Tibial nerve (tissue), 4 donors: Measurements from ENCODE around the gene PPIP5K2. TPM values are rescaled to one million over a fixed set of nuclear protein-coding genes. Genes with fewer than 3 reads are reported as not detected.

Source experiments
- DNase-seq, 2 donors: peaks; one replicate each; pipeline ENCODE4 v3.0.0-alpha.2; 2019; ENCODE audit warnings: low spot score in 2 of 2
- H3K27ac ChIP-seq, 4 donors: fragments of 200-600 bp; sonication (generic) in 3 of 4; one replicate each; pipeline ENCODE4 v1.5.1; 2017 to 2019; ENCODE audit warnings: mild to moderate bottlenecking in 1 of 4
- H3K27me3 ChIP-seq, 2 donors: fragments of 200-600 bp; sonication (generic) in 1 of 2; one replicate each; pipeline versions ENCODE4 v1.5.1 to v1.6.0; 2017 to 2019
- H3K36me3 ChIP-seq, 3 donors: fragments of 200-600 bp; sonication (generic); one replicate each; pipeline ENCODE4 v1.5.1; 2018 to 2019
- H3K4me1 ChIP-seq, 4 donors: fragments of 200-600 bp; sonication (generic) in 3 of 4; one replicate each; pipeline ENCODE4 v1.5.1; 2017 to 2019
- H3K4me3 ChIP-seq, 4 donors: fragments of 200-600 bp; sonication (generic) in 3 of 4; one replicate each; pipeline ENCODE4 v1.5.1; 2017 to 2019; ENCODE audit warnings: mild to moderate bottlenecking in 1 of 4, moderate library complexity in 1 of 4
- H3K9me3 ChIP-seq, 4 donors: fragments of 200-600 bp; sonication (generic) in 3 of 4; one replicate each; pipeline ENCODE4 v1.5.1; 2017 to 2019
- CTCF ChIP-seq, 5 experiments: fragments of 200-600 bp in 3 of 5; fragments of 450-650 bp in 2 of 5; sonication (generic) in 3 of 5; IDR thresholded peaks; one replicate each; pipeline ENCODE4 v1.5.1; 2016 to 2019; ENCODE audit warnings: antibody characterized with exemption in 5 of 5, mild to moderate bottlenecking in 3 of 5, moderate library complexity in 2 of 5
- EP300 ChIP-seq, 2 donors: sonication (generic); formaldehyde crosslinking; IDR thresholded peaks; one replicate each; pipeline ENCODE4 v1.6.1; 2017; ENCODE audit warnings: antibody characterized with exemption in 2 of 2, mild to moderate bottlenecking in 1 of 2
- POLR2A ChIP-seq, 2 donors: fragments of 450-650 bp; IDR thresholded peaks; one replicate each; pipeline ENCODE4 v1.6.1; 2017; ENCODE audit warnings: antibody characterized with exemption in 2 of 2, mild to moderate bottlenecking in 2 of 2, moderate library complexity in 2 of 2
- WGBS, 2 donors: methylation state at CpG; one replicate each; pipeline ENCODE4 v1.1.5; 2018; 5-methylcytosine and 5-hydroxymethylcytosine counted together
- total RNA-seq, 4 donors: library from RNA; depleted of rRNA; stranded (reverse); fragments of >200 nt; gene quantifications; one replicate each; pipeline ENCODE4 v1.1.0, GENCODE V29; 2016

PPIP5K2 gene
- total RNA-seq, 4 donors from 2014 or later: 36.6 to 62.1 (median 44.7) TPM

DNA sequence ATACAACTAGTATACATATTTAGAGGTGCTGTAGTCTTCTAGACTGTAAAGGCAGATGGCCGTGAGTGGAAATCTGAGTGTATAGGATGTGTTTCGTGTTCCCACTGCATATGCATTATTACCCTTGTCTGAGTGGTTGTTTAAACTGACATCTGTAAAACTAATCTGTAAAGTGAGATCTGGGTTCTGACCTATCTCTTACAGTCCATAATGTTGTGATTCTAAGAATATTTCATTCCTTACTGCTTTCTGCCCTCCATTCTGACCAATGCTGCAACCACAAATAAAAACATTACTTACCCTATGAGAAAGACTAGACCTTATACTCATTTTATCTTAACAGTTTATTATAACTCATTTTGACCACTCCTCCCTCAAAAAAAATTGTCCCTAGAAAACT, 90.9 kb downstream of the PPIP5K2 start:
- H3K4me3 ChIP-seq: no peak overlapping the region
- DNase-seq: no peak
- no peaks in the 10 kb centered on the region for H3K27me3 ChIP-seq
- 96 to 97% methylated on average over 2 of the region's 2 CpGs for WGBS, 2 donors
- H3K9me3 ChIP-seq: no peaks in the 10 kb centered on the region
- H3K4me1 ChIP-seq: peaks cover 0 to 6% (median 0%) of the 10 kb centered on the region in 4 donors
- peaks cover 0 to 10% (median 0%) of the 10 kb centered on the region in 3 donors for H3K36me3 ChIP-seq
- TF ChIP-seq CTCF (IDR thresholded peaks at IDR 0.05) (no peak), POLR2A (IDR thresholded peaks at IDR 0.05) (no peak), EP300 (IDR thresholded peaks at IDR 0.05) (no peak)
- H3K27ac ChIP-seq: no peak overlapping the region

DNA sequence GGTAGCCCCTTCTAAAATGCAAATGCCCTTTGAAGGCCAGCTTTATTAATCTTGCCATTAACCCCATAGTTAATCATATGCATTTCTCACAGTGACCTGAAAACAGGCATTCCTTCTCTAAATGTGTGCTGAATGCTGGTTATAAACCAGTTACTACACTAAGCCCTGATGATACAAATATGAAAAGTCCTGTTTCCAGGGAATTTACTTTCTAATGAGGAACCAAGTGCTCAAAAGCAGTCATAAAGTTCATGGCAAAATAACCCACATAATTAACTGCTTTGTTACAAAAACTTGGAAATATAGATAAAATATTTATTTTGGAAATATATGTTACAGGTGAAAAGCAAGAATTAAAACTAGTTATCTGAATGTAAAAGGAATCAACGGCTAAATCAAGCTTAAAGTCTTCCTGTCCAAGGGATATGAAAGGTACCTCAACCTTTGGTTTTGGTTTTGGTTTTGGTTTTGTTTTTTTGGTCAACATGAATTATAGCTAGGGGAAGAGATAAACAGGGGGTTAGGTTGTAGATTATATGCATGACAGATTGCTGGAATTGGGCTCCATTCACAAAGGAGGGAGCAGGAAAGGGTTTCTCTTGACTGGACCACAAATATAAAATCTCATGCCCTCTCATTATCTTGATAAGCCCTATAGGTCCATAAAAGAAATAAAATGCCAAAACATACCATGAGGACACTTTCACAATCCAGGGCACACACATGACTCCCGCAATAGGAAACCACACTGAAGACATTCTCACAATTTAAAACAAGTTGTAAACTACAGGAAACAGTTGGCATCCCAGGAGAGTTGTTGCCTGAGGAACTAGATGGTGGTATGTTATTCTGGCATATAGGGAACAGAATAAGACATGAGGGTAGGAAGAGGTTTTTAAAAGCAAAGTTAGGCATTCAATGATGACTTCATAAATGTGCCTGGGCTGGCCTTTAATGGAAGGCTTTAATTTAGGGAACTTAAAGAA, 91.8 kb downstream of the PPIP5K2 start:
- WGBS, 2 donors: 82 to 85% methylated on average over 2 of the region's 2 CpGs
- Histone ChIP-seq H3K9me3 (no peaks in the 10 kb centered on the region), H3K27ac (no peak overlapping the region), H3K4me3 (no peak overlapping the region), H3K36me3 (peaks cover 0 to 2% (median 0%) of the 10 kb centered on the region in 3 donors), H3K4me1 (peaks cover 0 to 6% (median 0%) of the 10 kb centered on the region in 4 donors), H3K27me3 (no peaks in the 10 kb centered on the region)
- no peak for TF ChIP-seq EP300 (IDR thresholded peaks at IDR 0.05)
- TF ChIP-seq CTCF (IDR thresholded peaks at IDR 0.05): no peak
- no peak for TF ChIP-seq POLR2A (IDR thresholded peaks at IDR 0.05)
- DNase-seq: no peak

DNA sequence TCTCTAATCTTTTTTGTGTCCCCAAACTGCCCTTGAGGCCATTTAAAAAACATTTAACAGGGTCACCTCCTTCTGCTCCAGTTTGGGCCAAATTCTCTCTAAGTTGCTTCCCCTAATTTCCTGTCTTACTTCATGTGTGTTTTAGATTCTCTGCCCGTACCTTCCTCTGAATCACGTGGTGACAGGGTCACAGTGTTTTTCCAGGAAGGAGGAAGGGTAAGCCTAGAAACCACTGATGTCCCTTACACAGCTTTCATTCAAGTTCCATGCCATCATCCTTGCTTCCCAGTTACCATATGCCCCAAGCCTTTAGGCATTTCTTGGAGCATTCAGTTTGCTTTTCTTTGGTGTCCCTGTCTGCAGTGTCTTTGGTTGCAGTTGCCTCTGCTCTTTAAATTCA, 96.0 kb downstream of the PPIP5K2 start:
- 32 to 34% methylated on average over 2 of the region's 2 CpGs for WGBS, 2 donors
- TF ChIP-seq CTCF (IDR thresholded peaks at IDR 0.05): no peak
- TF ChIP-seq POLR2A (IDR thresholded peaks at IDR 0.05): no peak
- no peak for TF ChIP-seq EP300 (IDR thresholded peaks at IDR 0.05)
- Histone ChIP-seq H3K4me3 (no peak overlapping the region), H3K36me3 (no peaks in the 10 kb centered on the region), H3K4me1 (no peaks in the 10 kb centered on the region), H3K27me3 (no peaks in the 10 kb centered on the region), H3K9me3 (no peaks in the 10 kb centered on the region), H3K27ac (no peak overlapping the region)
- no peak for DNase-seq

DNA sequence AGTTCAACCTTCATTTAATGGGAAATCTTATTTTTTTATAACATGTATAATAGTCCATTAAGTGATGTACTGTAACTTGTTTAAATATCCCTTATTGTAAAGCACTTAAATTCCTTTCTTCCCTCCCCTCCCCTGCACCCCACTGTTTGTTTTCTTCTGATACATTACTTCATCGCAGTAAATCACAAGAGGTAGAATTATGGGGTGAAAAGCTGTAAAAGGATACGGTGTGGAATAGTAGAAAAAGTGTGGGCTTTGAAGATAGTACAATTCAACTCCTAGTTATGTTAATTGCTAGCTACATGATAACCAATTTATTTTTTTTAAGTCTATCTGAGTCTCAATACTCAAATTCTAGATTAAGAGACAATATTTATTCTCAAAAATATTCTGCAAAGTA, 96.6 kb downstream of the PPIP5K2 start:
- TF ChIP-seq EP300 (IDR thresholded peaks at IDR 0.05): no peak
- TF ChIP-seq CTCF (IDR thresholded peaks at IDR 0.05): no peak
- TF ChIP-seq POLR2A (IDR thresholded peaks at IDR 0.05): no peak

DNA sequence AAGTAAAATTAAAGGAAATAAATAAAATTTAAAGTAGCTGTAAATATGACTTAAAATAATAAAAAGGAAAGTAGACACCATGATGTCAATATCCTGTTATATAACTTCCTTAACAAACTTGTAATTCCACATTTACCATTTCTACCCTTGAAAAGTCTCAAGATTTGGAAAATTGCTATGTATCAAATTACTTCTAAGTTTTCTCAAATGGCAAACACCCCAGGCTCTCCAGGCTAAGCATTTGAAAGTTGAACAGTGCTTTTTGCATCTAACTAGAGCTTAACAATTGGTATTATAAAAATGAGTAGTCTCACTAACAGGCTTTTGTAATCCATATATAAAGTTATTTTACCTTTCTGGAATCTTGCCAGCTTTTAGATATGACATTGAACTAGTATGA, 97.0 kb downstream of the PPIP5K2 start:
- Histone ChIP-seq H3K4me3 (no peak overlapping the region), H3K27ac (no peak overlapping the region), H3K4me1 (no peaks in the 10 kb centered on the region), H3K27me3 (no peaks in the 10 kb centered on the region), H3K36me3 (no peaks in the 10 kb centered on the region), H3K9me3 (no peaks in the 10 kb centered on the region)
- DNase-seq: no peak
- no peak for TF ChIP-seq EP300 (IDR thresholded peaks at IDR 0.05)
- TF ChIP-seq CTCF (IDR thresholded peaks at IDR 0.05): no peak
- no peak for TF ChIP-seq POLR2A (IDR thresholded peaks at IDR 0.05)

More for the DNA sequence above, 96.6 kb downstream of the PPIP5K2 start:
- 48 to 55% methylated on average over 2 of the region's 2 CpGs for WGBS, 2 donors
- no peak for DNase-seq
- Histone ChIP-seq H3K4me1 (no peaks in the 10 kb centered on the region), H3K4me3 (no peak overlapping the region), H3K27me3 (no peaks in the 10 kb centered on the region), H3K27ac (no peak overlapping the region), H3K9me3 (no peaks in the 10 kb centered on the region), H3K36me3 (no peaks in the 10 kb centered on the region)
